ENCODE data around the gene DHRS7B.
"Not testable (repeated sequence)": the region's sequence is repeated elsewhere in the genome, so short reads cannot be mapped to it uniquely, and the experiment has no call there.

The DHRS7B gene, protein sequence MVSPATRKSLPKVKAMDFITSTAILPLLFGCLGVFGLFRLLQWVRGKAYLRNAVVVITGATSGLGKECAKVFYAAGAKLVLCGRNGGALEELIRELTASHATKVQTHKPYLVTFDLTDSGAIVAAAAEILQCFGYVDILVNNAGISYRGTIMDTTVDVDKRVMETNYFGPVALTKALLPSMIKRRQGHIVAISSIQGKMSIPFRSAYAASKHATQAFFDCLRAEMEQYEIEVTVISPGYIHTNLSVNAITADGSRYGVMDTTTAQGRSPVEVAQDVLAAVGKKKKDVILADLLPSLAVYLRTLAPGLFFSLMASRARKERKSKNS

GRCh38 chr17:21126645-21127508 lies at the start of gene DHRS7B:
Gene DHRS7B (plus strand): TSS chr17:21126964. CDS start chr17:21126972, 8 bp downstream.
- DNase-seq (ENCODE audit: low spot score) = peak; percentile 97

DNA sequence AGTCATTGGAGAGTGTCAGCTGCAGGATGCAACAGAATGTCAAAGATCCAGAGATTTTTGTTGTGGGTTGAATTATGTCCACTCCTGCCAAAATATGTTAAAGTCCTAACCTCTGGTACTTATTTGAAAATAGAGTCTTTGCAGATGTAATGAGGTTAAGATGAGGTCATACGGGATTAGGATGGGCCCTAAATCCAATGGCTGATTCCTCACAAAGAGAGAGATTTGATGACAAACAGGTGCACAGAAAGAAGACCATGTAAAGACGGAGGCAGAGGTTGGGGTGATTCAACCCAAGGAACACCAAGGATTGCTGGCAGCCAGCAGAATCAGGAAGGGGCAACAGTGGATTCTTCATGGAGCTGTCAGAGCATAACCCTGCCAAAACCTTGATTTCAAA lies 49.5 kb upstream of the DHRS7B start:
- no peak for DNase-seq (ENCODE audit: low spot score)

- no peak for DNase-seq (ENCODE audit: low spot score)
Measured at GRCh38 chr17:21078016-21078780, 48.6 kb upstream of the DHRS7B start.

GRCh38 chr17:21079196-21079595 lies 47.6 kb upstream of the DHRS7B start:
- DNase-seq (ENCODE audit: low spot score) = no peak

GRCh38 chr17:21082001-21082436 lies 44.7 kb upstream of the DHRS7B start:
- no peak for DNase-seq (ENCODE audit: low spot score)

DNA sequence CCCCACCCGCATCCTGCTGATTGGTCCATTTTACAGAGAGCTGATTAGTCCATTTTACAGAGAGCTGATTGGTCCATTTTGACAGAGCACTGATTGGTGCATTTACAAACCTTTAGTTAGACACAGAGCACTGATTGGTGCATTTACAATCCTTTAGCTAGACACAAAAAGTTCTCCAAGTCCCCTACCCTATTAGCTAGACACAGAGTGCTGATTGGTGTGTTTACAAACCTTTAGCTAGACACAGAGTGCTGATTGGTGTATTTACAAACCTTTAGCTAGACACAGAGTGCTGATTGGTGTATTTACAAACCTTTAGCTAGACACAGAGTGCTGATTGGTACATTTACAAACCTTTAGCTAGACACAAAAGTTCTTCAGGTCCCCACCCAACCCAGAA lies 41.5 kb upstream of the DHRS7B start:
- not testable (repeated sequence) for DNase-seq (ENCODE audit: low spot score)

DNA sequence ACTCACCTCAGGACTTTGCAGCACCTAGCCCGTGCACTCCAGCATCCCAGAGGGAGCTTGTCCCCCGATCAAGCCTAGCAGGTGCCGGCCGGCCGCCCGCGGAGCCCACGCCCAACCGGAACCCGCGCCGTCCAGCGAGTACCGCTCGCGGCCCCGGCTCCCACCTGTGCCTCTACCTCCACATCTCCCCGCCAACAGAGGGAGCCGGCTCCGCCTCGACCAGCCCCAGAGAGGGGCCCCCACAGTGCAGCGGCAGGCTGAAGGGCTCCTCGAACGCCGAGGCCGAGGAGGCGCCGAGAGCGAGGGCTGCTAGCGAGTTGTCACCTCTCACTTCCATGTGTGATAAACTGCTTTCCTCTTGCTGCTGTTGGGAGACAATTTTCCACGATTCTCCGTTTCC lies 41.1 kb upstream of the DHRS7B start:
- DNase-seq (ENCODE audit: low spot score) = no peak

GRCh38 chr17:21089145-21089544 lies 37.6 kb upstream of the DHRS7B start:
- DNase-seq (ENCODE audit: low spot score) = no peak

DNA sequence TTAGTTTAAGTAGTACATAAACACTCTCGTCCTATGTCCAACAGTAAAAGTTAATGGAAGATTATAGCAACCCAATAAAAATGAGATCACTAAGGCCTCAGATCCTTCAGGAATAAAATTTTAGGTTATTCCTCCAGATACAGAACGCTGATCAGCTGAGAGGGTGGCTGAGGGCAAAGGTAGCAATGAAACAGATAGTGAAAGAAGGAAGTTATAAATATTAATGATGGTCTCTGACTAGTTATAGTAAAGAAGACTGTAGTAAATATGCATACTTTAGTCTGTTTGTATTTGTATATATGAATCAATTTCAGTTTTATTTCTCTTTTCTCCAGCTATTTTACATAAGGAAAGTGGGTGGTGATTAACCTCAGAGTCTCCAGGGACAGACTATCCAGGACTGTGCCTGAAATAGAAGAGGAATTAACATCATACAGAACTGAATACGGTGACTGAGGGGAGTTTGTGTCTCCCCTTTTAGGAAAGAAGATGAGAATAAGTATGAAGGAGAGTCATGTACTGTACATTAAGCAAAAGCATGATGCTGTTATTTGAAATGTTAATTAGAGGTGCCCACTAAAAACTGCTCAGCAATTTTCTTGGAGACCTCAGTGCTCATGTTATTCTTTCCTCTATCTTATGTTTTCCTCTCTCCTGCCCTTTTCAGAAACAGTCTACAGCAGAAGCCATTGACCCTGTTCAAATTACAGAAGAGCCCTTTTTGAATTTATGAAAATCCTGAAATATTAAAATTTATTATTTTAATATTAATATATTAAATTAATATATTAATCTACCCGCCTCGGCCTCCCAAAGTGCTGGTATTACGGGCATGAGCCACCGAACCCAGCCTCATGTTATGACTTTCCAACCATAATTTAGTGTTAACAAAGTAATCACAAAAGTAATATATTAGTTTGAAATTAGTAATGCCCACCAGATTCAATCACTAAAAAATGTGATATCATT lies 36.5 kb upstream of the DHRS7B start:
- DNase-seq (ENCODE audit: low spot score) = no peak

GRCh38 chr17:21090902-21091618 lies 35.7 kb upstream of the DHRS7B start:
- DNase-seq (ENCODE audit: low spot score) = no peak

GRCh38 chr17:21094298-21094704 lies 32.5 kb upstream of the DHRS7B start:
- DNase-seq (ENCODE audit: low spot score) = no peak

- DNase-seq (ENCODE audit: low spot score) = no peak
Measured at GRCh38 chr17:21095735-21096134, 31.0 kb upstream of the DHRS7B start.

DNA sequence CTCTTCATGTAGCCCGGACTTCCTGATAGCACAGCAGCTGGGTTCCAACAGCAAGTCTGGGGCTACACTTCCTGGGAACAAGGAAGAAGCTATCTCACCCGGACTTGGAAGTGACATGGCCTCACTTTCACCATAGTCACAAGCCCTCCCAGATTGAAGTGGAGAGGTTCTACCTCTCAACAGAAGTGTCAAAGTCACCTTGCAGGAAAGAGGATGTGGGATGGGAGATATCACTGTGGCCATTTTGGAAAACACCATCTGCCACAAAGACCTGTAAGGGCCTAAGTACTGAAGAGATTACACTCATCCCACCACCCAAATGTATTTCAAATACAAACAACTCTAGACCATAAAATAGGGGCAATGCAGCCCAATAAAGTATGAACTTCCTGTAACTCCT lies 29.9 kb upstream of the DHRS7B start:
- DNase-seq (ENCODE audit: low spot score) = no peak

- peak; percentile 95 for DNase-seq (ENCODE audit: low spot score)
Measured at GRCh38 chr17:21098934-21099689, 27.7 kb upstream of the DHRS7B start.

GRCh38 chr17:21100636-21101035 lies 26.1 kb upstream of the DHRS7B start:
- DNase-seq (ENCODE audit: low spot score) = no peak

- no peak for DNase-seq (ENCODE audit: low spot score)
Measured at GRCh38 chr17:21104608-21105007, 22.2 kb upstream of the DHRS7B start.

GRCh38 chr17:21105064-21105894 lies 21.5 kb upstream of the DHRS7B start:
- DNase-seq (ENCODE audit: low spot score) = no peak

GRCh38 chr17:21106316-21106715 lies 20.4 kb upstream of the DHRS7B start:
- DNase-seq (ENCODE audit: low spot score) = no peak
